HG03103 (cell line): Measurements from ENCODE around the gene GPLD1.
"Not testable (repeated sequence)": the region's sequence is repeated elsewhere in the genome, so short reads cannot be mapped to it uniquely, and the experiment has no call there.

Experiments
- ATAC-seq: cut with Tn5 transposase; IDR thresholded peaks from one replicate; pipeline ENCODE4 v1.9.1; 2021; ENCODE audit warnings: low read depth; ENCODE audit not compliant: unreplicated experiment

Gene GPLD1

GRCh38 chr6:24426729-24427446 is 62.5 kb downstream of the GPLD1 start:
- no peak for ATAC-seq

- ATAC-seq: no peak
These were observed 64.3 kb downstream of the GPLD1 start for GRCh38 chr6:24425091-24425490.

GRCh38 chr6:24419526-24419925 is 69.9 kb downstream of the GPLD1 start:
- no peak for ATAC-seq

- peak; percentile 75 for ATAC-seq
These were observed 73.6 kb downstream of the GPLD1 start for GRCh38 chr6:24415753-24416152.

- not testable (repeated sequence) for ATAC-seq
These were observed 74.8 kb downstream of the GPLD1 start for GRCh38 chr6:24414531-24414930.

GRCh38 chr6:24412294-24412693 is 77.1 kb downstream of the GPLD1 start:
- no peak for ATAC-seq

- no peak for ATAC-seq
These were observed 78.8 kb downstream of the GPLD1 start for GRCh38 chr6:24410622-24411021.

GRCh38 chr6:24408719-24409410 is 80.5 kb downstream of the GPLD1 start:
- peak; percentile 86 for ATAC-seq

GRCh38 chr6:24405262-24405661 is 84.1 kb downstream of the GPLD1 start:
- no peak for ATAC-seq

- ATAC-seq: no peak
These were observed 85.9 kb downstream of the GPLD1 start for GRCh38 chr6:24403501-24403824.

- peak; percentile 96 for ATAC-seq
These were observed 86.5 kb downstream of the GPLD1 start, which contains the start of gene MRS2 for GRCh38 chr6:24402697-24403500. TSS of gene MRS2 (plus strand) at chr6:24402936. CDS start at chr6:24403047, 111 bp downstream.

- ATAC-seq: no peak
These were observed 87.9 kb downstream of the GPLD1 start for GRCh38 chr6:24401458-24401857.

- ATAC-seq: not testable (repeated sequence)
These were observed 89.0 kb downstream of the GPLD1 start for GRCh38 chr6:24400045-24401039.

GRCh38 chr6:24397631-24398030 is 91.7 kb downstream of the GPLD1 start:
- no peak for ATAC-seq

GRCh38 chr6:24396824-24397223 is 92.6 kb downstream of the GPLD1 start:
- ATAC-seq: no peak

- no peak for ATAC-seq
These were observed 94.5 kb downstream of the GPLD1 start for GRCh38 chr6:24394780-24395437.

- no peak for ATAC-seq
These were observed 95.2 kb downstream of the GPLD1 start for GRCh38 chr6:24394061-24394779.

- peak; percentile 66 for ATAC-seq
These were observed 97.5 kb downstream of the GPLD1 start for GRCh38 chr6:24391756-24392405.
